ENCODE data around the gene RBMS1. TPM values are rescaled to one million over a fixed set of nuclear protein-coding genes. Genes with fewer than 3 reads are reported as not detected.

RBMS1 gene
- total RNA-seq, 1 experiment from 2014 or later = 73.3 TPM

GRCh38 chr2:160333324-160334027 is 160.1 kb downstream of the RBMS1 start:
- DNase-seq (ENCODE audit: low read depth) = no peak

GRCh38 chr2:160332318-160332717 is 161.3 kb downstream of the RBMS1 start:
- DNase-seq (ENCODE audit: low read depth) = peak; percentile 60

- DNase-seq (ENCODE audit: low read depth) = no peak
Measured at GRCh38 chr2:160331258-160332025, 162.2 kb downstream of the RBMS1 start.

- DNase-seq (ENCODE audit: low read depth) = no peak
Measured at GRCh38 chr2:160328811-160329527, 164.6 kb downstream of the RBMS1 start.

GRCh38 chr2:160326786-160327185 is 166.8 kb downstream of the RBMS1 start:
- no peak for DNase-seq (ENCODE audit: low read depth)

- no peak for DNase-seq (ENCODE audit: low read depth)
Measured at GRCh38 chr2:160325418-160325817, 168.2 kb downstream of the RBMS1 start.

- no peak for DNase-seq (ENCODE audit: low read depth)
Measured at GRCh38 chr2:160324917-160325316, 168.7 kb downstream of the RBMS1 start.

- peak; percentile 44 for DNase-seq (ENCODE audit: low read depth)
Measured at GRCh38 chr2:160324161-160324800, 169.3 kb downstream of the RBMS1 start.

- no peak for DNase-seq (ENCODE audit: low read depth)
Measured at GRCh38 chr2:160322320-160322719, 171.3 kb downstream of the RBMS1 start.

- no peak for DNase-seq (ENCODE audit: low read depth)
Measured at GRCh38 chr2:160321006-160321405, 172.6 kb downstream of the RBMS1 start.

- no peak for DNase-seq (ENCODE audit: low read depth)
Measured at GRCh38 chr2:160319700-160320099, 173.9 kb downstream of the RBMS1 start.

- no peak for DNase-seq (ENCODE audit: low read depth)
Measured at GRCh38 chr2:160318218-160318617, 175.4 kb downstream of the RBMS1 start.

GRCh38 chr2:160317181-160318099 is 176.2 kb downstream of the RBMS1 start:
- DNase-seq (ENCODE audit: low read depth) = no peak

- DNase-seq (ENCODE audit: low read depth) = no peak
Measured at GRCh38 chr2:160315337-160315736, 178.3 kb downstream of the RBMS1 start.

GRCh38 chr2:160310118-160310828 is 183.3 kb downstream of the RBMS1 start:
- no peak for DNase-seq (ENCODE audit: low read depth)

GRCh38 chr2:160309585-160309984 is 184.0 kb downstream of the RBMS1 start:
- peak; percentile 32 for DNase-seq (ENCODE audit: low read depth)

- peak; percentile 86 for DNase-seq (ENCODE audit: low read depth)
Measured at GRCh38 chr2:160308915-160309314, 184.7 kb downstream of the RBMS1 start.

- DNase-seq (ENCODE audit: low read depth) = no peak
Measured at GRCh38 chr2:160308476-160308875, 185.1 kb downstream of the RBMS1 start.

- DNase-seq (ENCODE audit: low read depth) = no peak
Measured at GRCh38 chr2:160306985-160307384, 186.6 kb downstream of the RBMS1 start.

GRCh38 chr2:160305081-160305750 is 188.4 kb downstream of the RBMS1 start:
- DNase-seq (ENCODE audit: low read depth) = no peak

Data from Daoy (cell line).